ENCODE measurements around the gene TAB3.
A peak's percentile ranks its signal among the peaks of the same experiment; 100 is the strongest.

The TAB3 gene

DNA sequence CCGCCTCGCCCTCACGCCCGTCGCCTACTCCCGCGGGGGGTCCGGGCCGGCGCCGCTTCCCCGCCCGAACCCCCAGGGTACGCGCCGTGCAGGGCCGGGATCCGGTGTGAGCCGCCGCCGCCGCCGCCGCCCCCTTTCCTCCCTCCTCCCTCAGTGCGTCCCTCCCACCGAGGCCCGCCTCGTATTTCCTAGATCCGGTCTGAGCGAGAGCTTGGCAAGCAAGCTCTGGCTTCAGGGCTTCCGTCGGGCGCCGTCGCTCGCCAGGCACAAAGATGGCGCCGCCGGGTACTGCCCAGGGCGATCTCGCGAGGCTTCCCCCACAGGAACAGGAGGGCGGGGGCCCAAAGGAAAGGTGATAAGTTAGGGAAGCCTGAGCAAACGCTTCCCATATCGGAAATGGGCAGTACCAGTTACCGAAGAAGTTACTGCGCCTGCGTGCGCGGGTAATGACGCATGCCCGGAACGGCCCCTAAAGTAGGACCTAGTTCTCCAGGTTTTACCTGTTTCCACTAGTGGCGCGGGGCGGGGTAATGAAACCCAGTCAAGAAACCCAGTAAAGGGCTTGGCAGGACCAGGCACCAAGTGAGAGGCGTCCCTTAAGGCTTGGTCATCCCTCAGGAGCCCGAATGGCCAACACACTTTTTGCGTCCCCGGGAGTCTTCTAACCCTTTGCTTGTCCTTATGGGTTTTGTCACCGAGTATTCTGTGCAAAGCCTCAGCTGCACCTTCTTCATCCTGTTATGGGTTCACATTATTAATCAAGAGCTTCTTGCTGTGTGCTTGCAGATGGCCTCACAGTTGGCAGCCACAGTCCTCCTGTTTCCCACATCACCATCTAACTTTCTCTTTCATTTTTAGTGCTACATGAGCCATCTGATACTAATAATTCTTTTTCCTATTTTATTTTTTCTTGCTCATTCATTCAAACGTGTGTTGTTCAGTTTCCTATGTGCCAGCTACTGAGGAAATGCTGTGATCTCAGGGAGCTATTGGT, at the start of gene TAB3:
Gene TAB3 (minus strand): TSS at position 108 of the 994 bp plus-strand sequence. CDS start 29,666 bp downstream, outside the sequence.
- peak within 1 kb of the TSS; percentile 65 for H3K4me3 ChIP-seq (replicated peaks; ENCODE audit: low read depth, low read length)
- TF ChIP-seq, protein P1, sequence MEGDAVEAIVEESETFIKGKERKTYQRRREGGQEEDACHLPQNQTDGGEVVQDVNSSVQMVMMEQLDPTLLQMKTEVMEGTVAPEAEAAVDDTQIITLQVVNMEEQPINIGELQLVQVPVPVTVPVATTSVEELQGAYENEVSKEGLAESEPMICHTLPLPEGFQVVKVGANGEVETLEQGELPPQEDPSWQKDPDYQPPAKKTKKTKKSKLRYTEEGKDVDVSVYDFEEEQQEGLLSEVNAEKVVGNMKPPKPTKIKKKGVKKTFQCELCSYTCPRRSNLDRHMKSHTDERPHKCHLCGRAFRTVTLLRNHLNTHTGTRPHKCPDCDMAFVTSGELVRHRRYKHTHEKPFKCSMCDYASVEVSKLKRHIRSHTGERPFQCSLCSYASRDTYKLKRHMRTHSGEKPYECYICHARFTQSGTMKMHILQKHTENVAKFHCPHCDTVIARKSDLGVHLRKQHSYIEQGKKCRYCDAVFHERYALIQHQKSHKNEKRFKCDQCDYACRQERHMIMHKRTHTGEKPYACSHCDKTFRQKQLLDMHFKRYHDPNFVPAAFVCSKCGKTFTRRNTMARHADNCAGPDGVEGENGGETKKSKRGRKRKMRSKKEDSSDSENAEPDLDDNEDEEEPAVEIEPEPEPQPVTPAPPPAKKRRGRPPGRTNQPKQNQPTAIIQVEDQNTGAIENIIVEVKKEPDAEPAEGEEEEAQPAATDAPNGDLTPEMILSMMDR (IDR thresholded peaks at IDR 0.05; ENCODE audit: low read depth, low read length, missing control alignments): no peak
- peak; percentile 82 for DNase-seq (ENCODE audit: extremely low read depth, low read depth)

GRCh38 chrX:30938295-30938694, 49.2 kb upstream of the TAB3 start:
- no peak overlapping the region for H3K4me3 ChIP-seq (replicated peaks; ENCODE audit: low read depth, low read length)
- TF ChIP-seq, protein P1 (IDR thresholded peaks at IDR 0.05; ENCODE audit: low read depth, low read length, missing control alignments): no peak
- DNase-seq (ENCODE audit: extremely low read depth, low read depth): no peak

GRCh38 chrX:30935985-30936384, 46.9 kb upstream of the TAB3 start:
- no peak for DNase-seq (ENCODE audit: extremely low read depth, low read depth)
- TF ChIP-seq, protein P1 (IDR thresholded peaks at IDR 0.05; ENCODE audit: low read depth, low read length, missing control alignments): no peak
- H3K4me3 ChIP-seq (replicated peaks; ENCODE audit: low read depth, low read length): no peak overlapping the region

GRCh38 chrX:30931920-30932319, 42.9 kb upstream of the TAB3 start:
- no peak for DNase-seq (ENCODE audit: extremely low read depth, low read depth)
- H3K4me3 ChIP-seq (replicated peaks; ENCODE audit: low read depth, low read length): no peak overlapping the region

DNA sequence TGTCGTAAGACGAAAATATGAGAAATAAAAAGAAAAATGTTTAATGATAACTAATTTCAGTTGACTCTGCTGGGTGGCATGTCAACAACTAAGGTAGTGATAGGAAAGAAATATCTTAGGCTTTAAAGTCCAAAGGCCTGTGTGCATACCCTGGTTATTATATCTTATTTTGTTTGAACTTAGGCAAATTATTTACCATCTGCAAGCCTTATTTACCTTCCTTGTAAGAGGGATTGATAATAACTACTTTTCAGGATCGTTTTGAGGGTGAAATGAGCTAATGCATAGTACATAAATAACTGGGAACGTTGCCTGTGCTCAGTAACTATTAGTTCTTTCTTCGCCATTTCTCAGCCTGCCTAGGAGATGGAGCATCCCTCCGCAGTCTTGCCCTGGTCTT, 41.6 kb upstream of the TAB3 start:
- TF ChIP-seq, protein P1 (IDR thresholded peaks at IDR 0.05; ENCODE audit: low read depth, low read length, missing control alignments): no peak
- no peak for DNase-seq (ENCODE audit: extremely low read depth, low read depth)
- no peak overlapping the region for H3K4me3 ChIP-seq (replicated peaks; ENCODE audit: low read depth, low read length)

More at GRCh38 chrX:30931920-30932319, 42.9 kb upstream of the TAB3 start:
- TF ChIP-seq, protein P1 (IDR thresholded peaks at IDR 0.05; ENCODE audit: low read depth, low read length, missing control alignments): no peak

GRCh38 chrX:30930143-30930542, 41.1 kb upstream of the TAB3 start:
- no peak overlapping the region for H3K4me3 ChIP-seq (replicated peaks; ENCODE audit: low read depth, low read length)
- TF ChIP-seq, protein P1 (IDR thresholded peaks at IDR 0.05; ENCODE audit: low read depth, low read length, missing control alignments): no peak
- DNase-seq (ENCODE audit: extremely low read depth, low read depth): no peak

Measured in HFF-Myc (cell line).